Calu3 (cell line): ENCODE data around the gene TMEM181. TPM values are rescaled to one million over a fixed set of nuclear protein-coding genes. Genes with fewer than 3 reads are reported as not detected.
"Not testable (repeated sequence)": the region's sequence is repeated elsewhere in the genome, so short reads cannot be mapped to it uniquely, and the experiment has no call there.

Experiments
- BruUV-seq: library from RNA; stranded (reverse); fragments of 400-500 nt; replicated peaks from 2 replicates; lab custom pipeline; 2021; lab: Mats Ljungman, UMichigan
- CTCF ChIA-PET: fragments of 300-600 bp; sonication (Branson Sonifier 250); formaldehyde crosslinking; loops from one replicate; lab custom pipeline; 2022; ENCODE audit warnings: antibody characterized with exemption; lab: Charles Lee
- DNase-seq: peaks from one replicate; pipeline ENCODE4 v3.0.0; 2022
- H3K27ac Mint-ChIP-seq: one replicate; pipeline ENCODE4 v1.8.0; 2022; ENCODE audit warnings: mixed read lengths; ENCODE audit not compliant: unreplicated experiment
- H3K27me3 Mint-ChIP-seq: one replicate; pipeline ENCODE4 v1.8.0; 2022; ENCODE audit warnings: mixed read lengths; ENCODE audit not compliant: unreplicated experiment
- H3K36me3 Mint-ChIP-seq: one replicate; pipeline ENCODE4 v1.8.0; 2022; ENCODE audit warnings: mild to moderate bottlenecking, moderate library complexity, mixed read lengths; ENCODE audit not compliant: insufficient read depth, unreplicated experiment
- H3K4me1 Mint-ChIP-seq: one replicate; pipeline ENCODE4 v1.8.0; 2022; ENCODE audit warnings: mild to moderate bottlenecking, low read depth, mixed read lengths; ENCODE audit not compliant: unreplicated experiment
- H3K4me3 Mint-ChIP-seq: one replicate; pipeline ENCODE4 v1.8.0; 2022; ENCODE audit warnings: mild to moderate bottlenecking, low read depth, moderate library complexity, mixed read lengths; ENCODE audit not compliant: unreplicated experiment
- H3K9me3 Mint-ChIP-seq: one replicate; pipeline ENCODE4 v1.8.0; 2022; ENCODE audit warnings: low read depth, mixed read lengths; ENCODE audit not compliant: unreplicated experiment
- CTCF ChIP-seq: fragments of 200-600 bp; IDR thresholded peaks from one replicate; pipeline ENCODE4 v1.8.0; 2022; ENCODE audit warnings: antibody characterized with exemption; ENCODE audit not compliant: unreplicated experiment
- intact Hi-C: fragments of 100-400 bp; cut with micrococcal nuclease; formaldehyde crosslinking; loops from one replicate; pipeline ENCODE4 v1.10.0; 2022; ENCODE audit not compliant: unreplicated experiment
- total RNA-seq: library from RNA; stranded (reverse); gene quantifications from 2 replicates; pipeline ENCODE4 v1.2.3, GENCODE V29; 2022

TMEM181 gene
- total RNA-seq, 1 experiment from 2014 or later: 48.7 TPM

GRCh38 chr6:158630938-158631616 lies 71.2 kb downstream of the TMEM181 start:
- no TSS peak for BruUV-seq
- TF ChIP-seq CTCF: no peak
- H3K4me1 Mint-ChIP-seq: peaks cover 19% of the 10 kb centered on the region
- CTCF ChIA-PET: interaction anchor here (0.6 to 1.1 kb wide), 4 partner anchors 27 to 462 kb away, joined by 3 to 7 read pairs (median 4); no protein-coding TSS in a partner anchor
- H3K36me3 Mint-ChIP-seq: peaks cover 60% of the 10 kb centered on the region
- H3K27ac Mint-ChIP-seq: peak overlapping the region; percentile 69
- DNase-seq: no peak
- no peaks in the 10 kb centered on the region for H3K27me3 Mint-ChIP-seq
- intact Hi-C loops: loop anchor here (5.0 kb wide), 1 partner anchor 61 kb away; no protein-coding TSS in a partner anchor
- peak overlapping the region; percentile 22 for H3K4me3 Mint-ChIP-seq
- no peaks in the 10 kb centered on the region for H3K9me3 Mint-ChIP-seq

- intact Hi-C loops: loop anchor here (5.0 kb wide), 1 partner anchor 60 kb away; no protein-coding TSS in a partner anchor
- CTCF ChIA-PET: interaction anchor here (0.6 to 1.6 kb wide), 6 partner anchors 28 to 461 kb away, joined by 3 to 7 read pairs (median 4); no protein-coding TSS in a partner anchor
- Mint-ChIP-seq H3K27me3 (no peaks in the 10 kb centered on the region), H3K4me3 (peak overlapping the region; percentile 22), H3K27ac (peak overlapping the region; percentile 69), H3K9me3 (no peaks in the 10 kb centered on the region), H3K4me1 (peaks cover 19% of the 10 kb centered on the region), H3K36me3 (peaks cover 61% of the 10 kb centered on the region)
- BruUV-seq: TSS peak; percentile 14
- peak; percentile 87 for DNase-seq
- no peak for TF ChIP-seq CTCF
These were observed 72.0 kb downstream of the TMEM181 start for GRCh38 chr6:158631678-158632537.

GRCh38 chr6:158632538-158633119 lies 72.7 kb downstream of the TMEM181 start:
- intact Hi-C loops: loop anchor here (5.0 kb wide), 1 partner anchor 60 kb away; no protein-coding TSS in a partner anchor
- Mint-ChIP-seq H3K4me3 (peak overlapping the region; percentile 5), H3K4me1 (peaks cover 19% of the 10 kb centered on the region), H3K27ac (peak overlapping the region; percentile 69), H3K36me3 (peaks cover 59% of the 10 kb centered on the region)
- TSS peak; percentile 56 for BruUV-seq
- not testable (repeated sequence) for DNase-seq, H3K9me3 Mint-ChIP-seq, H3K27me3 Mint-ChIP-seq
- CTCF ChIA-PET: interaction anchor here (0.9 to 1.6 kb wide), 2 partner anchors 28 to 59 kb away, joined by 3 to 4 read pairs; no protein-coding TSS in a partner anchor

GRCh38 chr6:158633127-158633526 lies 73.2 kb downstream of the TMEM181 start:
- H3K4me1 Mint-ChIP-seq: peaks cover 19% of the 10 kb centered on the region
- peaks cover 56% of the 10 kb centered on the region for H3K36me3 Mint-ChIP-seq
- intact Hi-C loops: loop anchor here (5.0 kb wide), 1 partner anchor 59 kb away; no protein-coding TSS in a partner anchor
- H3K9me3 Mint-ChIP-seq: no peaks in the 10 kb centered on the region
- H3K4me3 Mint-ChIP-seq: no peak overlapping the region
- no peak for DNase-seq
- BruUV-seq: no TSS peak
- H3K27me3 Mint-ChIP-seq: no peaks in the 10 kb centered on the region
- CTCF ChIA-PET: interaction anchor here (0.9 to 1.6 kb wide), 2 partner anchors 27 to 58 kb away, joined by 3 to 4 read pairs; no protein-coding TSS in a partner anchor
- H3K27ac Mint-ChIP-seq: no peak overlapping the region
- no peak for TF ChIP-seq CTCF
